NCI-H2196 treated with DMSO at 0.1 percent for 48 hours (cell line): Measurements from ENCODE around the gene EPX.
"Not testable (repeated sequence)": the region's sequence is repeated elsewhere in the genome, so short reads cannot be mapped to it uniquely, and the experiment has no call there.

Experiments used
- DNase-seq: peaks from one replicate; lab custom pipeline; 2025; ENCODE audit not compliant: unreplicated experiment; lab: John Stamatoyannopoulos, UW

Gene EPX

GRCh38 chr17:58192612-58193011, at the start of gene EPX:
TSS of gene EPX (plus strand) at chr17:58192726. CDS start at chr17:58192847, 121 bp downstream.
- DNase-seq, result no peak

- not testable (repeated sequence) for DNase-seq
Observed at GRCh38 chr17:58143335-58143734, 49.2 kb upstream of the EPX start.

- DNase-seq, result no peak
Observed at GRCh38 chr17:58144801-58145200, 47.7 kb upstream of the EPX start.

GRCh38 chr17:58147930-58148434, 44.5 kb upstream of the EPX start, which contains the start of gene OR4D1:
TSS of gene OR4D1 (plus strand) at chr17:58148384. CDS start at chr17:58155154, 6,770 bp downstream.
- DNase-seq, result no peak

- DNase-seq, result no peak
Observed at GRCh38 chr17:58148609-58149008, 43.9 kb upstream of the EPX start.

GRCh38 chr17:58150394-58150793, 42.1 kb upstream of the EPX start:
- no peak for DNase-seq

- no peak for DNase-seq
Observed at GRCh38 chr17:58153046-58153445, 39.5 kb upstream of the EPX start.

GRCh38 chr17:58153671-58154070, 38.9 kb upstream of the EPX start:
- DNase-seq, result no peak

GRCh38 chr17:58156839-58157803, 35.4 kb upstream of the EPX start:
- no peak for DNase-seq

- no peak for DNase-seq
Observed at GRCh38 chr17:58158181-58158580, 34.3 kb upstream of the EPX start.

GRCh38 chr17:58161566-58161965, 31.0 kb upstream of the EPX start:
- DNase-seq, result no peak

GRCh38 chr17:58165981-58166380, 26.5 kb upstream of the EPX start:
- DNase-seq, result no peak

- DNase-seq, result no peak
Observed at GRCh38 chr17:58166682-58167081, 25.8 kb upstream of the EPX start, which contains the start of gene OR4D2. TSS of gene OR4D2 (plus strand) at chr17:58166982. CDS start at chr17:58169656, 2,674 bp downstream.

GRCh38 chr17:58170622-58171021, 21.9 kb upstream of the EPX start:
- no peak for DNase-seq

- DNase-seq, result peak; percentile 22
Observed at GRCh38 chr17:58172369-58173071, 20.0 kb upstream of the EPX start.

GRCh38 chr17:58174871-58175270, 17.7 kb upstream of the EPX start:
- no peak for DNase-seq

- no peak for DNase-seq
Observed at GRCh38 chr17:58176200-58176599, 16.3 kb upstream of the EPX start.

GRCh38 chr17:58181796-58182195, 10.7 kb upstream of the EPX start:
- DNase-seq, result no peak

GRCh38 chr17:58183514-58183913, 9.0 kb upstream of the EPX start:
- no peak for DNase-seq

GRCh38 chr17:58184308-58184985, 8.1 kb upstream of the EPX start:
- DNase-seq, result no peak
